HG02571 (cell line): ENCODE data around the gene DNHD1.
"Not testable (repeated sequence)": the region's sequence is repeated elsewhere in the genome, so short reads cannot be mapped to it uniquely, and the experiment has no call there.

Source experiments
- ATAC-seq: cut with Tn5 transposase; IDR thresholded peaks from one replicate; pipeline ENCODE4 v1.9.1; 2021; ENCODE audit warnings: mild to moderate bottlenecking, moderate library complexity; ENCODE audit not compliant: unreplicated experiment

Gene DNHD1

DNA sequence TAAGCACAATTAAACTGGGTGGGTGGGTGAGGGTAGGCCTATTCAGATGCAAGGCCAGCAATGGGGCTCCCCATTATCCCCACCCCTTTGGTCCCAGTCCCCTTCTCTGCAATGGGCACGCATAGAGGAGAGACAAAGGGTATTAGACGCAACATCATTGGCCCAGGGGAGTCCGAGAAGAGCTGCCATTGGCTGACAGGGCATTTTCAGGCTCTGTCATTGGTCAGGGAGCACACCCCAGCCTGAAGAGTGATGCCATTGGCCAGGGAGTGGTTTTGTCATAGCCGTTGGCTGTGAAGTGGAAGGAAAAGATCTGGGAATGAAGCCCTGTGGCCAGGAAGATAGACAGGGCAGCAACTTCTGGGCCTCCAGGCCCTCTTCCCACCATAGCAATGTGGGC, 20.5 kb upstream of the DNHD1 start:
- ATAC-seq = no peak

DNA sequence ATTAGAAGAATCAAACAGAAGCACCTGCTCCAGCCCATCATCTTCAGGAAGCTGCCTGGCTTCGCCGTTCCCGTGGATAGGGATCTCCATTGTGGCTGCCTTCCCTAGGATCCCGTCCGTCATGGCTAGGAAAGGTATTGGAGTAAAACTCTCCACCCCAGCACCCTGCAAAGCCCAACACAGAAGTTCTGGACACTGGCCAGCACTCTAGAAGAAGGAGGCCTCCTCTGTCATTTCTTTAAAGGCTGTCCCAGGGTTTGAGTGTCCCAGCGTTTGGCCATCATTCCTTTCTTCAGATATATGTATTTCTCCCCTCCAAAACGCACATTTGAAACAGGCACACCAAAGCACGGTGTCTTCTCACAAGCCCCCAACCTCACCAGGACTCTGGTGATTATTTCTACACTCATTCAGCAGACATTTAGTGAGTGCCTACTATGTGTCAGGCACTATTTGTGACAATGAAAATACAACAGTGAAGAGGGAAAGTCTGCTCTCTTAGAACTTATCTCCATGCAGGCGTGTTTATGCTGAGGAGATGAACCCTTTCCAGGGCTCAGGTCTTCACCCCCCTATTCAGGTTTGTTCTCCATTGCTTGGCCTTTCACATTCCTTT, 16.7 kb upstream of the DNHD1 start:
- ATAC-seq = no peak

DNA sequence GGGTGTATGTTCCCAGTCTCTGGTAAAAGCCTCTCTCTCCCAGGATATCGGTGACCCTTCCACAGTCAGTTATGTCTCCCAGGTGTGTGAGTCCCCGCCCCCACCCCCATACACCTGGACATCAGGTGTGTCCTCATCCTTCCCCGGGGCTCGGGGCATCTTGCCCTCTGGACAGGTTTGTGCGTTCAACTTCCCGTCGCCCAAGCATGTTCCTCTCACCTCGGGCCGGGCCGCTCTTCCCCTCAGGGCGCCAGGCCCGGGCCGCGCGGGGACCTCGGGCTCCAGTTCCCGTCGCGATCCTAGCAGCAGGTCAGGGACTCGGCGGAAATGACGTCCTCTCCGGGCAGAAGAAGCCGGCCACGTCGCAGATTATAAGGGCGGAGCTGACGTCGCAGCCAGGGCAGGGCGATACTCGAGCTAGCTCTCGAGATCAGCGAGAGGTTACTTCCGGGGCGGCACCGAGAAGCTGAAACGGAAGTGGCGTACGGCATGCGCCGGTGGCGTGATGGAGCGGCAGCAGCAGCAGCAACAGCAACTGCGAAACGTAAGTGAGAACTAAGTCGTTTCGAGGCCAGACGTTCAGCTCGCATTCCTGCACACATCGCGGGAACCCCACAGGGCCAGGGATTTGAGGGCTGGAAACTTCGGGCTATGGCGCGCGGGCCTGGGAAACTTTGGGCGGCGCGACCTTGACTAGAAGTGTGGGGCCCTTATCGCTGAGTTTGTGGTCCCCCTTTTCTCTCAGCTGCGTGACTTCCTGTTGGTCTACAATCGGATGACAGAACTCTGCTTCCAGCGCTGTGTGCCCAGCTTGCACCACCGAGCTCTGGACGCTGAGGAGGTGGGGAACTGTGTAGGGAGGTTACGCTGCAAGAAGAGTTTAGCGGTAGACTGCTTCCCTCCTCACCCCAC, 15.8 kb upstream of the DNHD1 start, which contains the start of the genes ARFIP2 and TIMM10B:
TSS of gene ARFIP2 (minus strand) at position 320 of the 912 bp plus-strand sequence. CDS start 910 bp downstream, outside the sequence.
TSS of gene TIMM10B (plus strand) at position 490 of the 912 bp plus-strand sequence. CDS start at position 506, 16 bp downstream.
- peak; percentile 98 for ATAC-seq

DNA sequence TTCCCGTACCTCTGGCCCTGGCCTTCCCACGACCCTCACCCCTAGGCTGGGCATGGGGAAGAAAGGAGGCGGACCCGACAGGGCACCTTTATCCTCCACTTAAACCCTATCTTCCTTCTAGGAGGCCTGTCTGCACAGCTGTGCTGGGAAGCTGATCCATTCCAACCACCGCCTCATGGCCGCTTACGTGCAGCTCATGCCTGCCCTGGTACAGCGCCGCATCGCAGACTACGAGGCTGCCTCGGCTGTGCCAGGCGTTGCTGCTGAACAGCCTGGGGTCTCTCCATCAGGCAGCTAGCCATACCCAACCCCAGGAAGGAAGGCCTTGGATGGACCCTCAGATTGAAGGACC, 15.2 kb upstream of the DNHD1 start:
- ATAC-seq = no peak

DNA sequence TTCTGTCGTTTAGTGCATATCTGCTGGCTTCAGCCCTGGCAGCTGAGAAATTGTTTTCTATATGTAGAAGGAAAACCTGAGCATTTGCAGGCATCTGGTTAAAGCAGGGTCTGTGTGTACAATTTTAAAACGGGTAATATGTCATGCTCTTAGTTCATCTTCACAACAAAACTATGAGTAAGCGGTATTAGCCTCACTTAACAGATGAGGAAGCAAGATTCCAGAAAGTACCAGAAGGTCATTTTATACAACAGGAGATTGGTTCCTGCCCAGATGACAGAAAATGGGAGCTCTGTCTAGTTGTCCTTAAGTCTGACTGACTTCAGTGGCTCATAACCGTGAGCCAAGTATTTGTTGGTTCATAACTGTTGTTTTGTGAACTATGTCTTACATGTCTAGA, 14.6 kb upstream of the DNHD1 start:
- no peak for ATAC-seq

DNA sequence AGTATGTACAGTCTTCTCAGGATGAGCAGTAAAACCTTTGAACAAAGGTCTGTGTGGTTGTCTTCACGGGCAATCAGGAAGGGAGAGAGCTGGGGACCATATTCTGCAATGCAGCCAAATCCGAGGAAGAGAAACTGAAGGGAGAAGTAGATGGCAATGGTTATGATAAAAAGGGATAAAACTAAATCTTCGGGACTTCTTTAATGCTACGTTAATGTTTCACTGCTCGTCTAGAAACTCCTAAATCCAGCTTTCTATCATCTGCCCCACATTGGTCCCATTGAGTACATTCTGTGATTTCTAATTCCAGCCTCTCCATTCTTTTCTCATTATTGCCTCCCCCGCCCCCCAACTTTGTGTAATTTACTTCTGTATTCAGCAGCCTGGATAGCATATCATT, 14.1 kb upstream of the DNHD1 start:
- no peak for ATAC-seq

DNA sequence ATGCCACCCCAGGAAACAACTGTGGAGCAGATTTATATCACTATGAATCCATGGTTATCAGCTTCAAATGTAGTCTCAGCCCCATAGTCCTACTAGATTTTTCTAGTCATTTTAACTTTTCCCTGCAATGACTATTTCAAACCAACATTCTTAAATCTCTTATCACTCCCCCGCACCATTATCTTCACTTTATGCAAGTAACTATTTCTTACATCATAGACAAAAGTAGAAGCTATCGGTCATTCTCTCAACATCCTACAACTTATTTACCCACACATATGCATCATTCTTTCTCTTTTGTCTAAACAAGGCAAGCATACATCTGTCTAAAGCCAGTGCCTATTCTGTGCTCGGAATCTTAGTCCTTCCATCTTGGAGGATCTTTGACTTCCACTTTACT, 11.4 kb upstream of the DNHD1 start:
- ATAC-seq = no peak

DNA sequence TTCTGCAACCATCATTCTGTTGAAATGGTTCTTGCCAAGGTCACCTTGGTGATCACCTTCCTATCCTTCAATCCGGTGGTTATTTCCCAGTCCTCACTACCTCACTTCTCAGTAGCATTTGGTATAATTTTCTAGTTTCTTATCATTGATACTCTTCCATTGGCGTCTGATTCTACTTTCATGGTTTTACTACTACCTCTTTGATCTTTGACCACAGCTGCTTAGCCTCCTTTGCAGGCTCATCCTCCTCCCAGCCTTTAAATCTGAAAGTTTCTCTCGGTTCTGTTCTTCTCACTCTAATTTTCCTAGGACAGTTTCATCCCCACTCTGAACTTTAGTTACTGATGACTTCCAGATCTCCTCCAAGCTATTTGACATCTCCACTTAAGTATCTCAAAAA, 10.8 kb upstream of the DNHD1 start:
- ATAC-seq = no peak

DNA sequence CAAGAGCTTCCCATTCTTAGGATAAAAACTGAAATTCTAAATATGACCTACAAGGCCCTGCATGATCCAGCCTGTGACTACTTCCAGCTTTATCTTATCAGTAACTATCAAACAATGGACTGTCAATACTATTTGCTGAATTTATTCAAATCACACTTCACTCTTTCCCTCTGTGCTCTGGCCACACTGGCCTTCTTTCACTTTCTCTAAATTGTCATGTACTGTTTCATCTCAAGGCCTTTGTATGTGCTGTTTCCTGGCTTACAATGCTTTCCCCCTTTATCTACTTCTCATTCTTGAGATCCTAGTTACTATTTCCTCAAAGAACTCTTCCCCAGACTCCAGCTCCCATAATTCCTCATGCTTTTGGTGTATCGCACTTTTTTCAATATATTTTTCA, 10.1 kb upstream of the DNHD1 start:
- ATAC-seq = no peak

DNA sequence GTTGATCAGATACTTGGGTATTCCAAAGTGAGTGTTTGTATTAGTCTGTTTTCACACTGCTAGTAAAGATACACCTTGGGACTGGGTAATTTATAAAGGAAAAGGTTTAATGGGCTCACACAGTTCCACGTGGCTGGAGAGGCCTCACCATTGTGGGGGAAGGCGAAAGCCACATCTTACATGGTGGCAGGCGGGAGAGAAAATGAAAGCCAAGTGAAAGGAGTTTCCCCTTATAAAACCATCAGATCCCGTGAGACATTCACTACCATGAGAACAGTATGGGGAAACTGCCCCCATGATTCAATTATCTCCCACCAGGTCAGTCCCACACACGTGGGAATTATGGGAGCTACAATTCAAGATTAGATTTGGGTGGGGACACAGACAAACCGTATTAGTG, 8.7 kb upstream of the DNHD1 start:
- ATAC-seq = no peak

DNA sequence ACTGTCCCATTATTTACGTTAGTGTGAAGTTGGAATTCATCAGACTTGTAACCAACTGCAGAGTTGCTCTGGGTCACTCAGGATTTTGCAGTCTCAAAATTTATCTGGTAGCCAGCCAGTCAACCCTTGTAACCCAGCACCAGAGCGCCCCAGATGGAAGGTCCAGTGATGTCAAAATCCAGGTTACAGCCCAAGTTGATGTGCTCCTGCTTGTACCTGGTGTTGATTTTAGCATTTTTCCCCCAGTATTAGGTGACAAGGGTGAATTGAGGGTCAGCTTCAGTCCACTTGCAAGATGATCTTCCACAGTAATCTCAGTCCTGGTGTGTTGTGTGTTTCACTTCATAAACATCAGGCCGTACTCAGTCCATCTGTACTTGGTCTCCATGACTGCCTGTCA, 8.3 kb upstream of the DNHD1 start:
- ATAC-seq = no peak

DNA sequence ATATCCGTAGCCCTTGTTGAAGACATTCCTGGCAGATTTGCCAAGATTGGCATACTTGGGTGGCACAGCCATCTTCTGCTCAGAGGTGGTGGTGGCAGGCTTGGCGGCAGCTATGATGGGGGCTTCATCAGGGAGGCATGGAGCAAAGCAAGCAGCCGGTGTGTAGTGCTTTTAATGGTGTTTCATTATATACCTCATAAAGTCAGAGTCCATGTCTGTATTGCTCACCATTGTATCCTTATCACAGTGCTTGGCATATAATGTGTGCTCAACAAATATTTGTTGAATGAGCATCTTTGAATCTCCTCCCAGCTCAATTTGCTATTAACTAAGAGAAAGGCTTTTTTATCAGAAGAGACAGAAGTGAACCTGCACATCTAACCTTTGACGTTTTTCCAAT, 7.8 kb upstream of the DNHD1 start:
- ATAC-seq = no peak

DNA sequence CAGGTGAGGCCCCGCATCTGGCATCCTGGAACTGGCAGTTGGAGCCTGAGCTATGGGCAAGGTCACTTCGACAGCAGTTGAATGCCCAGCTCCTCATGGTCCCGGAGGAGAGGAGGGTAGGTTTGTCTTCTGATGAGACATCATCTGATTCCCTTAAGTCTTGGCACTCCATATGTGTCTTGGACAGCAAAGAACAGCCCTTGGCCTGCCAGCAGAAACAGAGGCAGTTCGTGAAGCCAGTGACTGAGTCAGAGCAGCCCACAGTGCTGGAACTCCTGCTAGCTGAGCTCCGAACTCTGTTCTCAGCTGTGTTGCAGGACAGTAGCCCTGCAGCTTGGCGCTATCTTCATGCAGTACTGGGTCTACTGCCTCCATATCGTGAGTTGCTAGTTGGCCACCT, 1.0 kb downstream of the DNHD1 start:
- ATAC-seq = no peak

DNA sequence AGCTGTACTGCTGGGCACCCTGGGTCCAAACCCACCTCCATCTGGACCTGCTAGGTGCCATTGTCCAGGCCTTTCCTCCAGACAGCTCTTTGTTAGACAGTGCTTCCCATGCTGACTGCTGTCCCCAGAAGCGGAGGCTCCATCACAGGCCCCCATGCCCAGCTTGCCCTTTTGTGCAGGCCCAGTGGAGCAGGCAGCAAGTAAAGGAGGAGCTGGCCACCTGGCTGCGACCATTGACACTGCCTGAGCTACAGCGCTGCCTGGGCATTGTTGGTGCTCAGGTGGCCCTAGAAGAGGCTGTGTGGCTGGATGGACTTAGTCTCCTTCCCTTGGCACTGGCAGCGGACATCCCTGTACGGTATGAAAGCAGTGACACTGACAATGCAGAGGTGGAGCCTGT, 1.5 kb downstream of the DNHD1 start:
- no peak for ATAC-seq

DNA sequence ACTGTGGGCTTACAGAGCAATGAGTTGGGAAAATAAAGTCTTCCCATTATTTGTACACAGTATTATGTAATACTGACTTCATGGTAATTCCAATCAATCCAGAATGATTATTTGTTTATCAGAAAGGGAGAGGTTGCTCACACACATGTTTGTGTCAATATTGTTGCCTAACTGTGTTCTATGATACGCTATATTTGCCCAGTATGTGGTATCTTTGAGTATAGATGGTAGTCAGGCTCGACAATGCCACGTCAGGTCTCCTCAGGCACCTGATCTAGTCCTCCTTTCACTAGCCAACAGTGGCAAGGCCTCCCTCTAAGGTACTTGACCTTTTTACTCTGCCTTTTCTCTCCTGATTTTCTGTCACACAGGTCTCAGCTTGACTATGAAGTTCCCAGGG, 5.3 kb downstream of the DNHD1 start:
- no peak for ATAC-seq

DNA sequence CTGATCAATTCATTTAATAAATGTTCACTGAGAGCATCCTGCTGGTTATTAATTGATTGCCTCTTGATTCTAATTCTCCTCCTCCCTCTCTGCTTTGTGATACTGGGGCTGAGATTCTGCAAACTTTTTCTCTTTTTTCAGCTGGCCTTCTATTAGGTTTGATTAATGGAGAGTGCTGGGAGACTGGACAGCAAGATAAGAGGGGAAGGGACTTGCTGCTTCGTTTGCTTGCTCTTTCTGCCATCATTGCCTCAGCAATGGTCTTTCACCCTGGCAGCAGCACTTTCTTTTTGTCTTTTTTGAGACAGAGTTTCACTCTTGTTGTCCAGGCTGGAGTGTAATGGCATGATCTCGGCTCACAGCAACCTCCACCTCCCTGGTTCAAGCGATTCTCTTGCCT, 7.1 kb downstream of the DNHD1 start:
- no peak for ATAC-seq

DNA sequence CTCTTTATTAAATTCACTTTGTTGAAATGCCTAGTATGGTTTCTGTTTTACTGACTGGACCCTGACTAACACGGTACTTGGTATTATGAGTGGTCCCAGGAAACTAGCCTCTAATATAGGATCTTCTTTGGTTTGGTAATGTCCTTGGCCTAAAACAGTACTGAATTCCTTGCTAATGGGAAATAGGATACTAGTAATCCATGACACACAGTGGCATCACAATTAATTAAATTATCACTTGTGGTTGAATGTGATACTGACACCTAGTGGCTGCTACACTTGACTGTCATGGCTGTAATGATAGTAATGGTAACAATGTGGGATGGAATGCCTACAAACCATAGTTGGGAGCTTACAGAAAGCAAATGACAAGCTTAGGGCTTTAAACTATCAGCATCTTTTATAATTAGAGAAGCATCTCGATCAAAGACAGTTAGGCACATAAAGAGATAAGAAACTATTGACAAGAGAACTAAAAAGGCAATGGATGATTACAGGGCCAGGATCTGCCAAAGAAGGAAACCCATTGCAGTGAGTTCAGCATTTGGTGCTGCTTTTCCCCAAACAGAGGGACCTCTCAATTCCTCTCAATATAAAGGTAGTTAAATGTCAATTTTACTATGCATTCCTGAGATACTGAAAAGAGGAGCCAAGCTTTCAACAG, 8.6 kb downstream of the DNHD1 start:
- no peak for ATAC-seq

DNA sequence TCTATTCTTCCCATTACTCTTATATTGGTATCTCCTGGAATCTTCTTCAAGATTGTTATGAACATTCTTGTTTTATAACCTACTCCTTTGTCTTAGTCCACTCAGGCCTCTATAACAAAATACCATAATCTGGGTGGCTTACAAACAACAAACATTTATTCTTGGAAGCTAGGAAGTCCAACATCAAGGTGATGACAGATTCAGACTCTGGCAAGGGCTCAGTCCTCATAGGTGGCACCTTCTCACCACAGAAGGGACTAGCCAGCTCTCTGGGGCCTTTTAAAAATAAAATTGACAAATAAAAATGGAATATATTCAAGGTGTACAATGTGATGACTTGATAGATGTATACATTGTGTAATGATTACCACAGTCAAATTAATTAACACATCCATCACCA, 19.8 kb downstream of the DNHD1 start:
- ATAC-seq = no peak

DNA sequence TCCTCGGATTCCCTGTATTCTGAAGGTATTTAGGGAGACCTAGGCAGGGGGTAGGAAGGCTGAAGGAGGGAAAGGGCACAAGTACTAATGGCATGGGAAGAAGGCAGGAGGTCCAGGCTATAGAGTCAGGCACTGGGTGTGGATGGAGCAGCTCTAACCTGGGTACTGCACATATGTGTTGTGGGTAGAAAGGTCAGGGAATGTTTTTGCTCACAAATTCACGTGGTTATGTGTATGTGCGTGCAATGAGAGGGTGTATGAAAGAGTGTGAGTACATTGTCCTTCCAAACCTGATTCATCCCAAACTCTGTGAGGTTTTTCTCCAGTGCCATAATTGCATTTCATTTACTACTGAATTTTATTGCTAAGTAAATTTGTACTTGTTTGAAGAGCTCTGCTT, 23.2 kb downstream of the DNHD1 start:
- no peak for ATAC-seq

DNA sequence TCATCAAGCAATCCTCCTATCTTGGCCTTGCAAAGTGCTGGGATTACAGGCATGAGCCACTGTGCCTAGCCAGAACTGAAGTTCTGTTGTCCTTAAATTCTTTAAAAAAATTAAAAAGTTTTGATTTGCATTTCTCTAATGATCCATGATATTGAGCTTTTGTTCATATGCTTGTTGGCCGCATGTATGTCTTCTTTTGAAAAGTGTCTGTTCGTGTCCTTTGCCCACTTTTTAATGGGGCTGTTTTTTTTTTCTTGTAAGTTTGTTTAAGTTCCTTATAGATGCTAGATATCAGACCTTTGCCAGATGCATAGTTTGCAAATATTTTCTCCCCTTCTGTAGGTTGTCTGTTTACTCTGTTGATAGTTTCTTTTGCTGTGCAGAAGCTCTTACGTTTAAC, 24.9 kb downstream of the DNHD1 start:
- ATAC-seq = not testable (repeated sequence)

DNA sequence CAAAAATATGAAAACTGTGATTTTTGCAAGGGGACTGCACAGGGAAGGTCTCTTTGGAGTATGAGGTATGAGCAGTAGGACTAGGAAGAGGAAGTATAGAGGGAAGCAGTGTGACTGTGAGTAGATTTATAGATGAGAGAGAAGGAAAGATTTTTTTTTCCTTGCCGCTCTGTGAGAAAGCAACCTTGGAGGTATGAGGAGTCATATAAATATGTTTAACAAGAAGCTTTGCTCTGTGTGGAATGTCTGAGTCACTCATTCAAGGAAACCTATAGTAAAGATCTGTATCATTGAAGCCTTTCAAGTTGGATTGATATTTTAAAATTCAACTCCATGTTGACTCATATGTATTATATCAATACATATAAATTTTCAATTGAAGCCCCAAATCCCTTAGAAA, 26.2 kb downstream of the DNHD1 start:
- ATAC-seq = no peak
